ENCODE data around the gene KRTAP10-1. TPM values are rescaled to one million over a fixed set of nuclear protein-coding genes. Genes with fewer than 3 reads are reported as not detected.
"Not testable (repeated sequence)": the region's sequence is repeated elsewhere in the genome, so short reads cannot be mapped to it uniquely, and the experiment has no call there.

KRTAP10-1 gene
- polyA plus RNA-seq, 3 donors = not detected

GRCh38 chr21:44572959-44573583 lies 33.1 kb upstream of the KRTAP10-1 start:
- WGBS, 3 donors = 76 to 84% (median 80%) methylated on average over 15 of the region's 15 CpGs

GRCh38 chr21:44571844-44572782 lies 32.1 kb upstream of the KRTAP10-1 start:
- H3K27ac ChIP-seq (ENCODE audit: low read depth, low read length) = no peak overlapping the region
- WGBS, 3 donors = 89 to 94% (median 93%) methylated on average over 40 of the region's 40 CpGs

More at GRCh38 chr21:44572959-44573583, 33.1 kb upstream of the KRTAP10-1 start:
- no peak overlapping the region for H3K27ac ChIP-seq (ENCODE audit: low read depth, low read length)

GRCh38 chr21:44571296-44571695 lies 31.3 kb upstream of the KRTAP10-1 start:
- H3K27ac ChIP-seq (ENCODE audit: low read depth, low read length) = no peak overlapping the region
- WGBS, 3 donors = 70 to 79% (median 76%) methylated on average over 4 of the region's 4 CpGs

DNA sequence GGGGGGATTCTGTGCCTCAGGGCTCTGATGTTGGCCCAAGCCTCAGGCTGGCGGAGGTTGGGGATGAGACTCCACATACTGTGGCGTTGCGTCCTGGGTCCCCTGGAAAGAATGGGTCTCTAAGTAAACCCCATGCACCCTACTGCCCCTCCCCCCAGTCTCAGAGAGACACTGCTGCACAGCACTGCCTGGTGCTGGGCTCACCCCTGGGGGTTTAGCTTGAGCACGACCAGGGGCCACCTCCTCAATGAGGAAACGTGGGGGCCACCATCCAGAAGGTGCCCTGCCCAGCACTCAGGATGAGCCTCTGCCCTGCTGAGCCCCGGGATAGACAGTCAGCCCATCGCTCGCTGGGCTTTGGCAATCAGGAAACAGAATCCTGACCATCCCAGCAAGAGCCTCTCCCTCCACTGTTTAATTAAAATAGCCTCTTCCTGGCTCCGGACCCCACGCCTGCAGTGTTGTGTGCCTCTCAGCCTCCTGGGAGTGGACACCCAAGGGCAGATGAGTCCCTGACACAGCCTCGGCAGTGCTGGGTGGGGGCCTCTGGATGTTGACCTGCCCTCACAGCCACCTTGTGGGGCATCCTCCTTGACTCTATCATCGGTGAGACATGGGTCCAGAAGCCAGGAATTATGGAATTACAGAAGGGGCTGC lies 30.0 kb upstream of the KRTAP10-1 start:
- H3K27ac ChIP-seq (ENCODE audit: low read depth, low read length) = no peak overlapping the region
- WGBS, 3 donors = 75 to 84% (median 81%) methylated on average over 12 of the region's 12 CpGs

DNA sequence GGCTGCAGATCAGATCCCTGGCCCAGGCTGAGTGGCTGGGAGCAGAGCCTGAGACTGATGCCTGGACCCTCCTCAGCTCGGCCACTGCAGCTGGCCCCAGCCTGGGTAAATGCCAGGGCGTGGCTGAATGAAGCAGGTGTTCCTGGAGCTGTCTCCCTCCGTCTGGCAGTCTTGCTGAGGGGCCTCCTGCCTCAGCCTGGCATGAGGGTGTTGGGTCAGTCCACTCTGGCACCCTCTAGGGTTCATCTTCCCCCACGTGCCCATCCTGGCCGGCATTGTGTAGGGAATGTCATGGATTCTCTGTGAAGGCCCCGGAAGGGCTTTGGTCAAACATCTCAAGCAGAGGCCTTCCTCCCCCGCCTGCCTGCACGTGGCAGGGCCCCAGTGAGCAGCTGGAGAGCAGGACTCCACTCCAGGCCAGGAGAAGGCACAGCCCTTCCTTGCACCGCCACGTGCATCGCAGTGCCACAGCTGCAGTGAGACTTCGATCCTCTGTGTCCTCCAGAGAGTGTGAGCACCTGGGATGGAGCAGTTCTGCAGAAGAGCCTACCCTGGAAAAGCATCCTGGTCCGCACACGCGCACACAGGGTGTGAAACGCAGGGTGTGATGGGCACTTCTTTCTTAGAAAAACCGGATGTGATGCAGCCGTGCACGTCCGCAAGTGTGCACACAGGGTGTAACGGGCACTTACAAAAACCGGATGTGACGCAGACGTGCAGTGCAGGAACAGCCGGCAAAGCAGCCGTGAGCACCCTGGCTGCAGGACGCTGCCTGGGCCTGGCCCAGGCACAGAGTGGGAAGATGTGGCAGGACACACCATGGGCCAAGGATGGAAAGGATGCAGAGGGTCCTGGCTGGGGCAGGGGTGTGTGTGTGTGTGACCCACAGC lies 28.9 kb upstream of the KRTAP10-1 start:
- H3K27ac ChIP-seq (ENCODE audit: low read depth, low read length) = no peak overlapping the region
- WGBS, 3 donors = 70 to 76% (median 71%) methylated on average over 27 of the region's 27 CpGs

- WGBS, 3 donors = 65 to 71% (median 66%) methylated on average over 12 of the region's 12 CpGs
These were observed 28.3 kb upstream of the KRTAP10-1 start for GRCh38 chr21:44568261-44568660.

DNA sequence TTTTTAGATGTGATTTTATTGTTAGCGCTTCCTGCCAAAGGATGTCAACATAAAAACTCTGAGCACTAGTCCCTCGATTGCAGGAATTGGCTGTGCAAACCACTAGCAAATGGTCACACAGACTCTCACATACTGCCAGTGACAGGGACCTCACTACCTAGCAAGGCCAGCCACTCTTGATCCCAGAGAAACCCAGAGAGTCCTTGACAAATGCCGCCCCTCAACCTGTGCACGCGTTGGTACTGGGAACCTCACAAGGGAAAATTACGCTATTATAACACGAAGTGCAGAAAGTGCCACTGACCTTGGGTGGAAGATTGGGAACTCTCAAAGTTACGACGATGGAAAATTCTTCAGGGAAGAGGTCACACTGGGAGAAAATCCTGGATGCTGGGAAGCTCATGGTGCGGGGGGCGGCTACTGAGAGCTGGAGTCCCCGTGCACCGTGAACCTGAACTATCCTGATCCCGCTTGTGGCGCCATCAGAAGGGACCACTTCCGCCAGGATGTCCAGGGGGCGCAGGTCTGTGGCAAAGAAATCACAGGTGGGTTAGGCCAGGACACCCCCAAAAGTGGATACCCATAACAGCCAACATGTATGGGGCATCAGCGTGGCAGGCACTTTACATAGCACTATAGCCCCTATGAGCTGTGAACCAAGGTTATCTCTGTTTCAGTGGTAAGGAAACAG lies 27.6 kb upstream of the KRTAP10-1 start:
- 89 to 92% (median 90%) methylated on average over 18 of the region's 18 CpGs for WGBS, 3 donors
- no peak overlapping the region for H3K27ac ChIP-seq (ENCODE audit: low read depth, low read length)

More at GRCh38 chr21:44568261-44568660, 28.3 kb upstream of the KRTAP10-1 start:
- H3K27ac ChIP-seq (ENCODE audit: low read depth, low read length) = no peak overlapping the region

- WGBS, 3 donors = 44 to 58% (median 57%) methylated on average over 1 of the region's 1 CpG
- no peak overlapping the region for H3K27ac ChIP-seq (ENCODE audit: low read depth, low read length)
These were observed 26.4 kb upstream of the KRTAP10-1 start for GRCh38 chr21:44566403-44566802.

DNA sequence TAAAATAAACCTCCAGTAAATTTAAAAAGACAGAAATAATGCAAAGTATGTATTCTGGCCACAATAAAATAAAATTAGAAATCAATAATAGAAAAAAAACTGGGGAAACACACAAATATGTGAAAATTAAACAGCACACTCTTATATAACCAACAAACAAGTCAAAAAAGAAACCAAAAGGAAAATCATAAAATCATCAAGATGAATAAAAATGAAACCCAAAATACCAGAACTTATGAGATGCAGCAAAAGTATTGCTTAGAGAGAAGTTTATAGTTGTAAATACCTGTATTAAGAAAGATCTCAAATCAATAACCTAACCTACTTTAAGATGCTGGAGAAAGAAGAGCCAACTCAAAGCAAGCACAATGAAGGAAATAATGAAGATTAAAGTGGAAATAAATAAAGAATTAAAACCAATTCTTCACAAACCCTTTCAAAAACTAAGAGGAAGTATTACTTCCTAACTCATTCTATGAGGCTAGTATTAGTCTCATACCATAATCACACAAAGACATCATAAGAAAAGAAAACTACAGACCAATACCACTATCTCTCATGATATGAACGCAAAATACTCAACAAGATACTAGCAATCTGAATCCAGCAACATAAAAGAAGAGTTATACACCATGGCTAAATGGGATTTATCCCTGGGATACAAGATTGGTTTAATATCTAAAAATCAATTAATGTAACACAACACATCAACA lies 25.0 kb upstream of the KRTAP10-1 start:
- WGBS, 3 donors = 0 to 40% (median 36%) methylated on average over 1 of the region's 1 CpG

GRCh38 chr21:44564099-44564498 lies 24.1 kb upstream of the KRTAP10-1 start:
- H3K27ac ChIP-seq (ENCODE audit: low read depth, low read length) = no peak overlapping the region
- WGBS, 3 donors = 59 to 100% (median 95%) methylated on average over 1 of the region's 1 CpG

More for the DNA sequence above, 25.0 kb upstream of the KRTAP10-1 start:
- H3K27ac ChIP-seq (ENCODE audit: low read depth, low read length) = no peak overlapping the region

- H3K27ac ChIP-seq (ENCODE audit: low read depth, low read length) = no peak within 1 kb of the TSS
- WGBS, 3 donors = 44 to 64% (median 58%) methylated on average over 3 to 5 of the region's 5 CpGs
These were observed 18.7 kb upstream of the KRTAP10-1 start, which contains the start of gene KRTAP10-3 for GRCh38 chr21:44558695-44559094. Gene KRTAP10-3, minus strand, starts transcription at chr21:44558795. Its CDS starts 80 bp downstream, at chr21:44558715.

GRCh38 chr21:44558329-44558675 lies 18.3 kb upstream of the KRTAP10-1 start:
- H3K27ac ChIP-seq (ENCODE audit: low read depth, low read length) = not testable (repeated sequence)
- WGBS, 3 donors = 43 to 68% (median 55%) methylated on average over 7 to 10 of the region's 10 CpGs

- WGBS, 3 donors = 37 to 55% (median 52%) methylated on average over 30 of the region's 30 CpGs
- no peak overlapping the region for H3K27ac ChIP-seq (ENCODE audit: low read depth, low read length)
These were observed 17.7 kb upstream of the KRTAP10-1 start for GRCh38 chr21:44557491-44558328.

GRCh38 chr21:44556879-44557278 lies 16.9 kb upstream of the KRTAP10-1 start:
- 57 to 75% (median 75%) methylated on average over 9 of the region's 9 CpGs for WGBS, 3 donors
- H3K27ac ChIP-seq (ENCODE audit: low read depth, low read length) = no peak overlapping the region

DNA sequence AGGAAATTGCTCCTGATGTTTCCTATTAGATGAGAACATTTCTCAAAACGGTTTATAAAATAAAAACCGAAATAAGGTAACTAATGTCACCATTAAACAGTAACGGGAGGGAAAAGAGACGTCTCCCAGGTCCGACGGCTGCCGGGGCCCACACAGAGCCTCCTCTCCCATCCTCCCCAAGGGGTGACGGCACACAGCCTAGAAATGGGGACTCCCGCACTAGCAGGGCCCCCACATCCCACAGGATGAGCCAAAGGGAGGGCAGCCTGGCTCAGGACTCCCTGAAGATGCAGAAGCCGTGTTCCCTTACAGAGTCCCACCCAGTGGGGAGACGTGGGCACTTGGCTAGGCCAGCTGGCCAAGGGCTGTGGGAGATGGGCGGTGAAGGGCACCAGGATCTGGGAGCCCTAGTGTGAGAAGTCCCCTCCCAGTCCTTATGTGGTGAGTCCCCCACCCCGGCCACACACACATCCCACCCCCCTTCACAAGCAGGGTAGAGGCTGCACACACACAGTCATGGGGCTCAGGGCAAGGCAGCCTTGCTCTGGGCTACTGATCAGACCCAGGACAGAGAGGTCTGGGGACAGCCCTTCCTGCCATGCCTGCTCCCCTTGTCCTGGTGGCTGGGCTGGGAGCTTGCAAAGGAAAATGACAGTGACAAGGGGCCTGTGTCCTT lies 15.3 kb upstream of the KRTAP10-1 start:
- H3K27ac ChIP-seq (ENCODE audit: low read depth, low read length) = no peak overlapping the region
- 68 to 78% (median 75%) methylated on average over 12 to 13 of the region's 13 CpGs for WGBS, 3 donors

DNA sequence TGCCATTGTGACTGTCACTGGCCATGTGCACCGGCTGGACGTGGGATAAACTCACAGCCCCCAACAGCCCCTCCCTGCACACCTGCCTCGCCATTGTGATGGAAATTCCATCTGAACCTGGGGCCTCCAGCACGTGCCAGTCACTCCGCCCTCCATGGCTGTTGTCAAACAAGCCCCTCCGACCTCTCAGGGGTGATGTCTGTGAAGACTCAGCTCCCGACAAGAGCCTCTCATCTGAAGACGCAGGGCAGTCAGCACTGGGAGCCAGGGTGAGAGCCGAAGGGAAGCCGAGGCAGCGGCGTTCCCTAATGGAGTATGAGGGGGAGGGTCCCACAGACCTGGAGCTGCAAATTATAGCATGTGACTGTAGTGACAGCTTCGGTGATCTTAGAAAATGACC lies 12.7 kb upstream of the KRTAP10-1 start:
- no peak overlapping the region for H3K27ac ChIP-seq (ENCODE audit: low read depth, low read length)
- 60 to 75% (median 69%) methylated on average over 13 of the region's 13 CpGs for WGBS, 3 donors
